ENCODE data around the gene USP8.
"Not testable (repeated sequence)": the region's sequence is repeated elsewhere in the genome, so short reads cannot be mapped to it uniquely, and the experiment has no call there.

GRCh38 chr15:50391561-50391960, 32.6 kb upstream of the USP8 start:
- not testable (repeated sequence) for TF ChIP-seq CTCF (IDR thresholded peaks at IDR 0.05); EZH2 (IDR thresholded peaks at IDR 0.05; ENCODE audit: borderline replicate concordance, insufficient read depth, low read depth, low read length, poor library complexity, severe bottlenecking)

Measured in B cell (primary cell).